Stimulated activated CD8-positive, alpha-beta memory T cell treated with anti-CD3 and anti-CD28 coated beads, Interleukin-7, amount 100 ng/mL, for 48 hours (primary cell): ENCODE measurements around the gene HHIPL2.
A peak's percentile ranks its signal among the peaks of the same experiment; 100 is the strongest.

Experiments used
- DNase-seq, 2 donors: peaks; one replicate each; pipeline ENCODE4 v3.0.0-alpha.2; 2020; ENCODE audit warnings: low read depth in 1 of 2; ENCODE audit errors: extremely low read depth in 1 of 2

Gene HHIPL2

GRCh38 chr1:222547944-222548671, at the start of gene HHIPL2:
Gene HHIPL2, minus strand, starts transcription at chr1:222548104. Its CDS starts 60 bp downstream, at chr1:222548044.
- no peak for DNase-seq

- DNase-seq, result no peak
These were observed 48.8 kb upstream of the HHIPL2 start for GRCh38 chr1:222596696-222597095.

- no peak for DNase-seq
These were observed 46.9 kb upstream of the HHIPL2 start for GRCh38 chr1:222594789-222595188.

- DNase-seq, result no peak
These were observed 44.3 kb upstream of the HHIPL2 start for GRCh38 chr1:222592171-222592570.

GRCh38 chr1:222589462-222590302, 41.8 kb upstream of the HHIPL2 start, which contains the start of gene TAF1A:
Gene TAF1A, minus strand, starts transcription at chr1:222589933.
- DNase-seq, result peak; percentile 56 to 82

- DNase-seq, result no peak
These were observed 40.2 kb upstream of the HHIPL2 start for GRCh38 chr1:222588135-222588534.

GRCh38 chr1:222586842-222587241, 38.9 kb upstream of the HHIPL2 start:
- no peak for DNase-seq

- DNase-seq, result no peak
These were observed 35.2 kb upstream of the HHIPL2 start for GRCh38 chr1:222583079-222583478.

- DNase-seq, result no peak
These were observed 34.3 kb upstream of the HHIPL2 start for GRCh38 chr1:222582099-222582774.

GRCh38 chr1:222579316-222579715, 31.4 kb upstream of the HHIPL2 start:
- no peak for DNase-seq

- DNase-seq, result no peak
These were observed 22.9 kb upstream of the HHIPL2 start for GRCh38 chr1:222570837-222571236.

GRCh38 chr1:222561656-222562055, 13.8 kb upstream of the HHIPL2 start:
- no peak for DNase-seq

GRCh38 chr1:222557574-222557973, 9.7 kb upstream of the HHIPL2 start:
- DNase-seq, result no peak

- DNase-seq, result no peak
These were observed 9.2 kb upstream of the HHIPL2 start for GRCh38 chr1:222557148-222557547.

GRCh38 chr1:222555992-222556615, 8.2 kb upstream of the HHIPL2 start:
- DNase-seq, result no peak

- no peak for DNase-seq
These were observed 6.3 kb upstream of the HHIPL2 start for GRCh38 chr1:222554177-222554576.

- DNase-seq, result no peak
These were observed 5.0 kb upstream of the HHIPL2 start for GRCh38 chr1:222552882-222553281.

- DNase-seq, result no peak
These were observed 667 bp downstream of the HHIPL2 start for GRCh38 chr1:222547260-222547614.

GRCh38 chr1:222546548-222547259, 1.2 kb downstream of the HHIPL2 start:
- no peak for DNase-seq

GRCh38 chr1:222546091-222546490, 1.8 kb downstream of the HHIPL2 start:
- no peak for DNase-seq
